HG03460 (cell line): ENCODE results near the gene OR2AG2.
"Not testable (repeated sequence)": the region's sequence is repeated elsewhere in the genome, so short reads cannot be mapped to it uniquely, and the experiment has no call there.

Experiments
- ATAC-seq: cut with Tn5 transposase; IDR thresholded peaks from one replicate; pipeline ENCODE4 v1.9.1; 2021; ENCODE audit not compliant: unreplicated experiment

Gene OR2AG2

GRCh38 chr11:6771926-6772893 lies at the start of gene OR2AG2:
Gene OR2AG2, minus strand, starts transcription at chr11:6771976. Its CDS starts 3,019 bp downstream, at chr11:6768957.
- peak; percentile 90 for ATAC-seq

GRCh38 chr11:6818967-6819366 lies 47.2 kb upstream of the OR2AG2 start:
- ATAC-seq: no peak

- ATAC-seq: no peak
Observed at GRCh38 chr11:6817694-6818093, 45.9 kb upstream of the OR2AG2 start.

- no peak for ATAC-seq
Observed at GRCh38 chr11:6813656-6814055, 41.9 kb upstream of the OR2AG2 start.

GRCh38 chr11:6812390-6813005 lies 40.7 kb upstream of the OR2AG2 start:
- peak; percentile 86 for ATAC-seq

- ATAC-seq: not testable (repeated sequence)
Observed at GRCh38 chr11:6801075-6801474, 29.3 kb upstream of the OR2AG2 start.

- no peak for ATAC-seq
Observed at GRCh38 chr11:6799402-6799801, 27.6 kb upstream of the OR2AG2 start, which contains the start of gene OR6A2. Gene OR6A2, minus strand, starts transcription at chr11:6799689. Its CDS starts 3,981 bp downstream, at chr11:6795708.

- no peak for ATAC-seq
Observed at GRCh38 chr11:6794639-6795038, 22.9 kb upstream of the OR2AG2 start.

GRCh38 chr11:6790546-6790945 lies 18.8 kb upstream of the OR2AG2 start:
- no peak for ATAC-seq

GRCh38 chr11:6782720-6783119 lies 10.9 kb upstream of the OR2AG2 start, which contains the start of gene OR2AG1:
Gene OR2AG1, plus strand, starts transcription at chr11:6783020. Its CDS starts 2,018 bp downstream, at chr11:6785038.
- no peak for ATAC-seq

GRCh38 chr11:6780829-6781228 lies 9.1 kb upstream of the OR2AG2 start:
- no peak for ATAC-seq

- no peak for ATAC-seq
Observed at GRCh38 chr11:6778518-6778917, 6.7 kb upstream of the OR2AG2 start.

- ATAC-seq: peak; percentile 73
Observed at GRCh38 chr11:6757373-6757967, 14.3 kb downstream of the OR2AG2 start.

GRCh38 chr11:6755953-6756347 lies 15.8 kb downstream of the OR2AG2 start:
- ATAC-seq: no peak

GRCh38 chr11:6755303-6755952 lies 16.3 kb downstream of the OR2AG2 start:
- ATAC-seq: no peak

GRCh38 chr11:6747097-6747668 lies 24.6 kb downstream of the OR2AG2 start:
- ATAC-seq: no peak

GRCh38 chr11:6746626-6747025 lies 25.1 kb downstream of the OR2AG2 start:
- ATAC-seq: no peak

GRCh38 chr11:6746086-6746618 lies 25.6 kb downstream of the OR2AG2 start:
- ATAC-seq: peak; percentile 83

GRCh38 chr11:6745465-6746015 lies 26.2 kb downstream of the OR2AG2 start:
- peak; percentile 61 for ATAC-seq

- no peak for ATAC-seq
Observed at GRCh38 chr11:6745018-6745417, 26.8 kb downstream of the OR2AG2 start.
